ENCODE measurements around the gene PIK3CA.
A peak's percentile ranks its signal among the peaks of the same experiment; 100 is the strongest.
"Not testable (repeated sequence)": the region's sequence is repeated elsewhere in the genome, so short reads cannot be mapped to it uniquely, and the experiment has no call there.

PIK3CA gene

DNA sequence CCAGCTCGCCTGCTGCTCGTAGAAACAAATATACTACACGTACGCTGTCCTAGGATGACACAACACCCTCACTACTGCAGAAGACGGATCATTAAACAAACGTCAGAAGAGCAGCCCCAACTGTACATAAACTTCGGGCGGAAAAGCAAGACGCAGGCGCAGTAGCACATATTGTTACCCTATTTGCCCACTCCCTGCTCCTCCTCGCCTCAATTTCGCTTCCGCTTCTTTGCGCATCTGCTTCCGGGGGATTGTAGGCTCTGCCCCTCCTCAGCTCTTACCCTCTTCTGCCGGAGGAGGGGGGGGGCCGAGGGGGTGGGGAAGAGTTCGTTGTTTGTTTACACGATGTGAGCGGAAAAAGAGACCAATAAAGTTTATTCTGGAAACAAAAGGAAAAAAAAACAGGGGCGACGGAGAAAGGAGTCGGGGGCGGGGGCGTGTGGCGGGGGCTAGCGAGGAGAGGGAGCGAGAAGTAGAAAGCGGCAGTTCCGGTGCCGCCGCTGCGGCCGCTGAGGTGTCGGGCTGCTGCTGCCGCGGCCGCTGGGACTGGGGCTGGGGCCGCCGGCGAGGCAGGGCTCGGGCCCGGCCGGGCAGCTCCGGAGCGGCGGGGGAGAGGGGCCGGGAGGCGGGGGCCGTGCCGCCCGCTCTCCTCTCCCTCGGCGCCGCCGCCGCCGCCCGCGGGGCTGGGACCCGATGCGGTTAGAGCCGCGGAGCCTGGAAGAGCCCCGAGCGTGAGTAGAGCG lies at the start of gene PIK3CA:
PIK3CA (plus strand) TSS at position 485 of the 743 bp plus-strand sequence. CDS start 50,469 bp downstream, outside the sequence.
- DNase-seq = peak; percentile 99

DNA sequence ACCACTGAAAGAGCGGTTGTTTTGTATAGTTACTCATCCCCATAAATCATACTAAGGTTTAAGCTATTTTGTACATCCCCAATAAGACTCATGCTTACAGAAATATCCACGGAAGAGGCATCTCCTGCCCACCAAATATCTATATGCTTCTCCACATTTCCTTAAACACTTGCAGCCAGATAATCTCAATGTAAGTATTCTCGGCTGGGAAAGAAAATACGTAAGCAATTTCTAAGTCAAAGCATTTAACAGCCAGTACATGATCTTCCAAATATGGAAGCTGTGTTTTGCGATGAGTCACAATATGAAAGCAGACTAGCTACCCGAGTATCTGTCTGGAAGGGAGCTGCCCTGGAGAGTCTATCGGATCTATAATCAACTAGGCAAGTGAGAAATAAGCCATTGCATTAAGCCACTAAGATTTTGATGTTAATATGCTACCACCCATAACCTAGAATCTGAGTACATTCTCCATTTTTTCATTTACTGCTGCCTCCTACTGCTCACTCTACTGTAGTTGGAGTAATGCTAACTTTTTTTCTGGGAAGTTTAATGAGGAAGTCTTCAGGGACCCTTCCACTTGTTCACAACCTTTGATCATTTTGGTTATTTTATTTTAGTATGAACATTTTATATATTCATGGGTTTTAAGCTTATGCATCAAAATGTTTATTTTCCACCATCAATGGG lies 49.6 kb upstream of the PIK3CA start:
- peak; percentile 2 for DNase-seq

DNA sequence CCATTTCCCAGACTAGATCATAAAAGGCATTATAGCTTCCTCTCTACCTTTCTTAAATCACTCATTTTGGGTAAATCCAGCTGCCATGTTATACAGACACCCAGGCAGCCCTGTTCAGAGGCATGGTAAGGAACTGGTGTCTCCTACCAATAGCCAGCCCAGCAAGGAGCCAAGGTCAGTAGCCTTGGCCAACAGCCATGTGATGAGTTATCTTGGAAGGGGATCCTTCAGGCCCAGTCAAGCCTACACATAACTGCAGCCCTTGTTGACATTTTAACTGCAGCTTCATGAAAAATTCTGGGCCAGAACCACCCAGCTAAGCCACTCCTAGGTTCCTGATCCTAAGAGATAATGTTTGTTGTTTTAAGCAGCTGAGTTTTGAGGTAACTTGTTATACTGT lies 47.5 kb upstream of the PIK3CA start:
- DNase-seq = peak; percentile 32

DNA sequence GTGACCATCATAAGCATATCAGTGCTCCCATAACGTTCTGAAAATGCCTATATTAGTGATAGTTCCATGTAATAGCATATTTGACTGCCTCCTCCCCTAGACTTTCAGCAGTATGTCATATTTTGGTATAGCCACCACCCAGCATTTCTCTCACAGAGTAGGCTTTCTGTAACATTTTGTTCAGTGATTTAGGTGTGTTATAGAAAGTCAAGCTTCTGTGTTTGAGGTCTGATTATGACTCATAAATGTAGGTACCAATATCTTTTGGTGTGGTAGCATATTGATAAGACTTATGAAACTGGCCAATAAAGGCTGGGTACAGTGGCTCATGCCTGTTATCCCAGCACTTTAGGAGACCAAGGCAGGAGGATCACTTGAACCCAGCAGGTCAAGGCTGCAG lies 42.3 kb upstream of the PIK3CA start:
- DNase-seq = no peak

DNA sequence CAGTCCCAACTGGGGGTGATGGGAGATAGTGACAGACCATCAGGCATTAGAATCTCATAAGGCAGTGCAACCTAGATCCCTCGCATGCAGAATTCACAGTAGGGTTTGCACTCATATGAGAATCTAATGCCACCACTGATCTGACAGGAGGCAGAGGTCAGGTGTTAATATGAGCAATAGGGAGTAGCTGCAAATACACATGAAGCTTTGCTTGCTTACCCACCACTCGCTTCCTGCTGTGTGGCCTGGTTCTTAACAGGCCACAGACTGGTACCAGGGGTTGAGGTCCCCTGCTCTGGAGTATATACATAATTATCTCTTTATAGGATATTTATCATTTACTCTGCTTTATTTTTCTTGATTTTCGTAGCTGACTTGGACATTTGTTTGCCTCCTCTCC lies 40.5 kb upstream of the PIK3CA start:
- no peak for DNase-seq

DNA sequence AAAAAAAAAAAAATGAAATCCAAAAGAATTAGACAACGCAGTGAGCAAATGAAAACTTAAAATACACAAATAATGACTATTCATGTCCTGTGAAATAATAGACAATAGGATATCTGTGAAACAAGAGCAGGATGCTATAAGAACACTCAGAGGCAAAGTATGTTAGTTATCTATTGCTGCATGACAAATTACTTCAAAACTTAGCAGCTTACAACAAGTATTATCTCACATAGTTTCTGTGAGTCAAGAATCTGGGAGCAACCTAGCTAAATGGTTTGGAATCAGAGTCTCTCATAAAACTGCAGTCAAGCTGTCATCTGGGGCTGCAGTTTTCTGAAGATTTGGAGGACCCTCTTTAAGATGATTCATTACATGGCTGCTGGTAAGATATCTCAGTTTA lies 40.1 kb upstream of the PIK3CA start:
- peak; percentile 74 for DNase-seq

DNA sequence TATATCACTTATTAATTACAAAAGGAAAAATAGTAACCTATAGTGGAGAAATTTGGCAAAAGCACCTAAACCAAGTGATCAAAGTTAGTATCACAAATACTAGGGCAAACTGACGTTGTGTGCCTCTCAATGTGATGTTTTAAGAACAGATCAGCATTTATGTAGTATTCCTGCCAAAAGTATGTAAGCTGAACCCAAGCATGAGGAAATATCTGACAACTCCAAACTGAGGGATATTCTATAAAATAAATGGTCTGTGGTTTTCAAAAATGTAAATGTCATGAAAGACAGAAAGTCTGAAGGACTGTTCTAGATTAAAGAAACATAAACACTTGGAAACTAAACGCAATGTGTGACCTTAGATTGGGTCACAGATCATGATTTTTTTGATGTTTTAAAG lies 34.3 kb upstream of the PIK3CA start:
- DNase-seq = no peak

DNA sequence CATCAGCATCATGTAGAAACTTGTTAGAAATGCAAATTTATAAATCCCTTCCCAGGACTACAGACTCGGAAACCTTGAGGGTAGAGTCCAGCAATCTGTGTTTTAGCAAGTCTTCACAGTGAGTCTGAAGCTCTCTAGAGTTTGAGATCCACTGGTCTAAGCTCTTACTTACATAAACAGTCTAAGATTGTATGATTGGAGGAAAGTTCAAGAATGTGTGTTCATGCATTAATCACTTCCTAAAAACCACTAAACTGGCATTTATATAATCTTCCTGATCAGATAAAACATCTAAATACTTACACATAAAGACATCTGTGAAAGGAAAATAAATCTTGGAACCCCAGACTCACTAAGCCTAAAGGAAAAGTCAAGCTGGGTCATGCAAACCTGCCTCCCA lies 32.7 kb upstream of the PIK3CA start:
- DNase-seq = not testable (repeated sequence)

DNA sequence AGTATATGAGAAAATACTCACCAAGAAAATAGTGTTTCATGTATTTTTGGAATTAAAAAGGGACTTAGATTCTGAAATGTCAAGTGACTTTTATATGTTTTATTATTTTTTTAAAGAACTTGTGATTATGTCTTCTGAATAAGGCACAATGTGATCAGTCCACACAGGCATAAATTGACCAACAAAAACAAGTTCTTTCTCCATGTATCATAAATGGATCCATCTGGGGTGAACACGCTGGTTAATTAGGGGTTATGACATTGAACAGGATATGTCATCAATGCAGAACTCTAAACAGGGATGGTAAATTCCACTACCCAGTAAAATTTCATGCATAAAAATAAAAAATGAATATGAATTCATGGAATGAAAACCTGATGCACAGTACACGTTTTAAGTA lies 31.3 kb upstream of the PIK3CA start:
- DNase-seq = no peak

DNA sequence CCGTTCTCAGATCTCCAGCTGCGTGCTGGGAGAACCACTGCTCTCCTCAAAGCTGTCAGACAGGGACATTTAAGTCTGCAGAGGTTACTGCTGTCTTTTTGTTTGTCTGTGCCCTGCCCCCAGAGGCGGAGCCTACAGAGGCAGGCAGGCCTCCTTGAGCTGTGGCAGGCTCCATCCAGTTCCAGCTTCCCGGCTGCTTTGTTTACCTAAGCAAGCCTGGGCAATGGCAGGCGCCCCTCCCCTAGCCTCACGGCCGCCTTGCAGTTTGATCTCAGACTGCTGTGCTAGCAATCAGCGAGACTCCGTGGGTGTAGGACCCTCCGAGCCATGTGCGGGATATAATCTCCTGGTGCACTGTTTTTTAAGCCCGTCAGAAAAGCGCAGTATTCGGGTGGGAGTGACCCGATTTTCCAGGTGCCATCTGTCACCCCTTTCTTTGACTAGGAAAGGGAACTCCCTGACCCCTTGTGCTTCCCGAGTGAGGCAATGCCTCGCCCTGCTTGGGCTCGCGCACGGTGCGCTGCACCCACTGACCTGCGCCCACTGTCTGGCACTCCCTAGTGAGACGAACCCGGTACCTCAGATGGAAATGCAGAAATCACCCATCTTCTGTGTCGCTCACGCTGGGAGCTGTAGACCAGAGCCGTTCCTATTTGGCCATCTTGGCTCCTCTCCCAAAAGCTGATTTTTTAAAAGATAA lies 15.8 kb upstream of the PIK3CA start:
- not testable (repeated sequence) for DNase-seq

DNA sequence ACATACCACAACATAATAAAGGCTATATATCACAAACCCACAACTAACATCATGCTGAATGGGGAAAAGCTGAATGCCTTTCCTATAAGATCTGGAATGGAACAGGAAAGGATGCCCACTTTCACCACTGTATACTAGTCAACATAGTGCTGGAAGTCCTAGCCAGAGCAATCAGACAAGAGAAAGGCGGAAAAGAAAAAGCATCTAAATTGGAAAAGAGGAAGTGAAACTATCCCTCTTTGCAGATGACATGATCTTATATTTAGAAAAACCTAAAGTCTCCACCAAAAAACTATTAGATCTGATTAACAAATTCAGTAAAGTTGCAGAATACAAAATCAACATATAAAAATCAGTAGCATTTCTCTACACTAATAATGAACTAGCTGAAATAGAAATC lies 14.6 kb upstream of the PIK3CA start:
- DNase-seq = no peak

DNA sequence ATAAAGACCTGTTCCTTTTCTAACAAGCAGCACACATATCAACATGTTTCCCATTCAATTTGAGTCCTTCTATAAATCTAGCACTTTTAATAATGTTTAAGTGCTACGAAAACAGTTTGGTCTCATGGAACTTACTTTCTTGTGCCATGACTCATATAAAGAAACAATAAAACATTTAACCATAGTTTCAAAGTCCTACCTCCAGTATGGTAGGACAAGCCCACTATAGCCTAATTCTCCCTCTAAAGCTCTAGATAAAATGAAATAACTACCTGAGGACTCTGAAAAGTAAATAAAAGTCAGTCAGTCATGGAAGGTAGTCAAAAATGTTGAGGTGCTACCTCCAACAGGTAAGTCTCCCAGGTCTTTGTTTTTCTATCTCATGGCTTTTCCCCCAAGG lies 12.0 kb upstream of the PIK3CA start:
- no peak for DNase-seq

DNA sequence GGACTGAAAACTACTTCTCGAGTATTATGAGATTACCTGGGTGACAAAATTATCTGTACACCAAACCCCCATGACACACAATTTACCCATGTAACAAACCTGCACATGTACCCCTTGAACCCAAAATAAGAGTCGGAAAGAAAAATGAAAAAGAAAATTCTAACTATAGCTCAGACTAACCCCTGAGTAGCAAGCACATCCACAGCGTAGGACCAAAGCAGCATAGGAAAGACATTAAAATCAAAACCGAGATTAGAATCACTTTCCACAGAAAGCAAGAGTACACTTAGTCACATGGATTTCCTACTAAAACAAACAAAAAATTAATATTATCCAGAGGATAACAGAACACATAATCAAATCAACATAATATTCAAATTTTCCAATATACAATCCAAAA lies 6.3 kb upstream of the PIK3CA start:
- no peak for DNase-seq

DNA sequence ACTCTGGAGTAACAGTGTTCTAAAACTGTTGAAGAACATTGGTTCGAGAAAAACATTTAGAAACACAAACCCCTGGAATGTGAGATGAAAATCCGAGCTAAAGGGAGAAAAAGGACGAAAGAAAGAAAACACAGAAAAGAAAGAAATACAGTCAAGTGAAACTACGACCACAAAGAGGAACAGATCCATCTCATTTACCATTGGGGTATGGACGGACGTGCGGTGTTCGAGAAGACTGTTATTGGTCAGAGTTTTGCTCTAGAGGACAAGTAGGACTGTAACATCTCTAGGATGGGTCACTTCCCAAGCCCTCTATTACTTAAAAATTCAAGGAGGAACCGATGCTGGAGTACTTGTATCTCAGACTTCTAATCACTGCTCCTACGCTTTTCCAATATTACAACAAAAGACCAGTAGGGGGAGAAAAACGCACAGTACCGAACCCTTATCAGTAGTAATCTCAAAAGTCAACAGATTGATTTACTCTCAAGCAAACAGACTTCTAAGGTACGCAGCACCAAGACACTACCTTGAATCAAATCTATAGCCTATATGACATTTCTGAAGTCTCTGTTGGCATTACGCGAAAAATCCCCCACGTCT lies 1.1 kb upstream of the PIK3CA start:
- peak; percentile 75 for DNase-seq

DNA sequence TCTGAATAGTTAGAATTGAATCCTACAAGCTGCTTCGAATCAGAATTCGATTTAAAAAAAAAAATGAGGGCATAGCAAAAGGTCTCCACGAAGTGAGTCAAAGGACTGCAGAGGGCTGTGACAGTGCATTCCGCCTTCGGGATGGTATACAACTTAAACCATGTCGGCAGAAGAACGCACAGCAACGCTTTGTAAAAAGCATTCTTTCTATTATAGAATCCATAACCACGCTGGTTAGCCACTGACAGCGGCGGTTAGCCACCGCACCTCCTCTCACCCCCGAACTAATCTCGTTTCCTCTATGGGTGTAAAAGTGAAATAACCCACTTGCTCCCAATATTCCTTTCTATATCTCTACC lies 664 bp upstream of the PIK3CA start:
- no peak for DNase-seq

DNA sequence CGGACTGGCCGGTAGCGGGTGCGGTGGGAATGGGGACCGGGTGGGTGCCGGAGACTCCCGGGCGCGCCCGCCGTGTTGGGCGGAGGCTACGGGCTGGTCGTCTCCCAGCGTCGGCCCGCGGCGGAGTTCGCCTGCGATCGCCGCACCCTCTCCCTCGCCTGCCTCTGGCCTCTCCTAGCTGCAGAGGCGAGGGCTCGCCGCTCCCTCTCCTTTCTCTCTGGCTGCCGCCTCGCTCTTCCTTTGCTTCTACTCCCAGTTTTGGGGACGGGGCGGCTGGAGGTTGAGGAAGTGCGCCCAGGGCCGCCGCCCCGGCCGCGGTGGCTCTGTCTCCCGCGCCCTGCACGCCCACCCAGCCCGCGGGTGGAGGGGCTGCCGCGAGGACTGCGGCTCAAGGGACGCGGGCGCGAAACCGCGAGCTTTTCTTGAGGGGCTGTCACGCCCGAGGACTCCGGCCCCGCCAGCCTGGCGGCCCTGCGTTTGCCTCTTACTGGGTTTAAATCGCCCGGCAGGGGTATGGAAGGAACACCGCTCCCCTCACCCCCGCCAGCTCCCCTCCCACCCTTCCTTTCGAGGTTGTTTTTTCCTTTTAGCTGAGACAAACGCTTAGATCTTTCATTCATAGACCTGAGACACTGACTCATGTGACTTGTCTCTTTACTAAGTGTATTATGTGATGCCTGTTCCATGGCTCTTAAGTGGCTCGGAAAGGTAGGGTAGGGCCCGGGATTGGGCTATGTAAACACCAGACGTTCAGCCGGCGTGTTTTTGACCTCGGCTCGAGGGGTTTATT lies 654 bp downstream of the PIK3CA start:
- peak; percentile 50 for DNase-seq

DNA sequence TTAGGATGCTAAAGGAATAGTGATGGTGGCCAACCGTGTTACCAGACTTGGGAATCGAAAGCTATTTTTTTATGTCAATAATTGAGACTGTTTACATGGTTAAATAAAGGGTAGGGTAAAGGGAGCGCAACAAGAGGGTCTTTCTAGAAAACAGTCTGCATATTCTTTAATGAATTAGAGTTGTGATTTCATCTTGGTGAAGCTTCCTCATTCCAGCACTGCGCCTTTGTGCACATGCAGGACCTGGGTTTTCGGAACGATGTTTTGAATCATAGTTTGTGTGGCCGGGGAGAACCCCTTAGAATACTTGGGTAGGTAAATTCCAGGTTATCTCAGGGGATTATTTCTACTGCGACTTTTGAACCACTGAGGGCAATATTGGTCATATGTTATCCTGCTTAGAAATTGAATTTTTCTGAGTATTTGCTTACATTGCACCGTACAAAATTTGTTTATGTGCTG lies 1.3 kb downstream of the PIK3CA start:
- peak; percentile 50 for DNase-seq

DNA sequence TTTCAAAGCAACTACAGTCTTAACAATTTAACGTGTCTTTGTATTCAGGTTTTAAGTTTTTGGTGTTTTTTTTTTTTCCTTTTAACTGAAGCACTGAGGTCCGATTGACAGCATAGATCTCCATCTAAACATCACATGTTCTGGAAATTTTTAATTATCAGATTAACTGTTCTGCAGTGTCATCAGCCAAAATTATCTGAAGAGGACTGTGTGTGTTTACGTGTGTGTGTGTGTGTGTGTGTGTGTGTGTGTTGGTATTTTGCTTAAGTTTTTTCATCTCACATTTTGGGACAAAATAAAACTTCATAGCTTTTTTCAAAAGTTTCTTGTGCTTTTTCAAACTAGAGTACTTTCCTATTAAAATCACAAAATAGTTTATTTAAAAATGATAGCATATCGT lies 1.8 kb downstream of the PIK3CA start:
- DNase-seq = no peak

DNA sequence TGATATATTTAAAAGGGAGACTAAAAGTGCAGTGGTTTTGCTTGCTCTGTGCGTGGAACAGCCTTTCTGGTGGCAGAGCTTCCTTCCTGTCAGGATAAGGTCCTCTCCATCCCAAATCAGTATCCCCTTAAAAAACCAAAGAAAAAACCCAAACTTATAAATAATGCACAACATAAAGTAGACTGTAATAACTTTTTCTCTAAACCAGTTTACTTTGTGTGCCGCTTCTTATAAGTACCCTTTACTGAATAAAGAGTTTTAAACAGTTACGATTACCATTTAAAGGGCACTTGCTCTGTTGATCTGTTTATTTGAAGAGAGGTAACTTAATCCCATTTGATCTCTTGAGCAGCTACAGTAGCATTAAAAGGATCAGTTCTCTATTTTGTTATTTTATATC lies 2.5 kb downstream of the PIK3CA start:
- no peak for DNase-seq

DNA sequence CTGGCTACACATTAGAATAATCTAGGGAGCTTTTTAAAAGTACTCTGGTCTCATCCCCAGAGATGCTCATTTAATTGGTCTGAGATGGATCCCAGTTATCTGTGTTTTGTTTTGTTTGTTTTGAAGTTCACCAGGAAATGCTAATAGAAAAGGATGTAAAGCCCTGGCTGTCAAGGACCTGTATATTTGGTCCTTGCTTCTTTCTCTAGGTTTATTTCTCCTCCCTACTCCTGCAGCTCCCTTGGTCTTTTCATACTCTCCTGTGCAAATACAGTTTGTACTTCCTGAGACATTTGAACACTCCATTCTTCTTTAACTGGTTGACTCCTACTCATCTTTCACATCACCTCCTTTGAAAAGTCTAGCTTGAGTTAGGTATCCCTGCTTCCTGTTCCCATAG lies 3.3 kb downstream of the PIK3CA start:
- DNase-seq = no peak

DNA sequence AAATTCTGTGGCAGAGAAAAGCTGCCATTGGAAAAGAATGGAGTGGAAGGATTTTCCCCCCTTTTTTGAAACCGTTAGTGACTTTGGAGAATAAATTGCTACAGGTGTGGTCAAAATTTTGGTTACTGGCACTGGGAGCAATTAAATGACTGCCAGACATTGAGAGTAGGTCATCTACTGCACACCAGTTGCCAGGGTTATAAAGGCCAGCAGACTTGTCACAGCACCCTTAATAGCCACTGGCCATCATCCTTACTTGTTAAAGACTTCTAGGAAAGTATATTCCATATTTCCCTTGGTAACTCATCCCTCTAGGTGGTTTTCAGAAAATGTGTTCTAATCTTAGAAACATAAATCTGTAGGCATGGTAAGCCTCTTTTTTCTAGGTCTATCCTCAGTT lies 8.0 kb downstream of the PIK3CA start:
- no peak for DNase-seq

DNA sequence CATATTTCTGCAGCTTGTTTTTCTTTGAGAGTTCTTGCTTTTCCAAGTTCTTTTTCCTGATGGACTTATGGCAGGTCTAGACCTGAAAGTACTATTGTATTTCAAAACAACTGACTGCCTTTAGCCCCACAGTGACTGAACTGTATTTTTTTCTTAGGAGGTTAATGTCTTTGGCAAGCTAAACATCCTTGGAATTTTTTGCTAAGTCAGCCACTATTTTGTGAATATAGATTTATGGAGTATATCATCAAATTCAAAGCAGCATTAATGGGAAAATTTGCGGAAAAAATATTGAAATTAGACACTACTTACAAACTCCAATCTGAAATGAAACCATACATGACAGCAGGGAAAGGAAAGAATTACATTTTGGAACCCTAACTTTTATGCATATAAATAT lies 8.6 kb downstream of the PIK3CA start:
- no peak for DNase-seq
